NCI-H82 treated with DMSO at 0.1 percent for 48 hours (cell line): ENCODE data around the gene CIB2.
A peak's percentile ranks its signal among the peaks of the same experiment; 100 is the strongest.

ENCODE experiments used
- DNase-seq: peaks from one replicate; lab custom pipeline; 2025; ENCODE audit not compliant: unreplicated experiment; lab: John Stamatoyannopoulos, UW

CIB2 gene

GRCh38 chr15:78149805-78150751 is 18.8 kb upstream of the CIB2 start:
- DNase-seq, result no peak

DNA sequence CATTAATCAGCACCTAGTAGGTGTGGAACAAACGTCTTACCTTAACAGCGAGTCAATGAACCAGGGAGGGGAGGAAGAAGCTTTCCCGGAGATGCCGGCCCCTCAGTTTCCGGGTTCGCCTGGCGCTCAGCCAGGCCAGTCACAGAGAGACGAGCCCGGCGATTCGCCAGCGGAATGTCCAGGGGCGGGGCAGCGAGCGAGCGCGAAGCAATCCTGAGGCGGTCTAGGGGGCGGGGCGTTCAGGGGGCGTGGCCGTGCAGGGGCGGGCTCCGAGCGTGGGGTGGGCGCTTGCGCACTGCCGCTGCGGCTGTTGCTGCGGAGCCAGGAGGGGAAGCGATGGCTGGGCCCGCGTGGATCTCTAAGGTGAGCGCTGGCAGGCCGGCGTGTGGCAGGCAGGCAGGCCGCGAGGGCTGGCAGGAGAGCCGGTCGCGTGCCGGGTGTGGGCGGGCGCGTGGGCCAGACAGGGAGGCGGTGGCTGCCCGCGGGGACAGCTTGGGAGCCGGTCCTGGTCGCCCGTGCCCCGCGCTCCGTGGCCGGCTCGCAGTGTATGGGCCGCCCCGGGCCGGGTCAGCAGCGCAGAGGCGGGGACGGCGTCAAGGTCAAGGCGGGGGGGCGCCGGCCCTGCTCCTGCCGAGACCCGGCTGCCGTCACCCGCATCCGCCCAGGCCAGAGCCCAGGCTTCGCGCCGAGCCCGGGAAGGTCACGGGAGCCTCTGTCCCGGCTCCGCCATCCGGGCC is 18.0 kb upstream of the CIB2 start, which contains the start of gene IDH3A:
IDH3A (plus strand) TSS at position 295 of the 737 bp plus-strand sequence; CDS start at position 337, 42 bp downstream.
- peak; percentile 92 for DNase-seq

DNA sequence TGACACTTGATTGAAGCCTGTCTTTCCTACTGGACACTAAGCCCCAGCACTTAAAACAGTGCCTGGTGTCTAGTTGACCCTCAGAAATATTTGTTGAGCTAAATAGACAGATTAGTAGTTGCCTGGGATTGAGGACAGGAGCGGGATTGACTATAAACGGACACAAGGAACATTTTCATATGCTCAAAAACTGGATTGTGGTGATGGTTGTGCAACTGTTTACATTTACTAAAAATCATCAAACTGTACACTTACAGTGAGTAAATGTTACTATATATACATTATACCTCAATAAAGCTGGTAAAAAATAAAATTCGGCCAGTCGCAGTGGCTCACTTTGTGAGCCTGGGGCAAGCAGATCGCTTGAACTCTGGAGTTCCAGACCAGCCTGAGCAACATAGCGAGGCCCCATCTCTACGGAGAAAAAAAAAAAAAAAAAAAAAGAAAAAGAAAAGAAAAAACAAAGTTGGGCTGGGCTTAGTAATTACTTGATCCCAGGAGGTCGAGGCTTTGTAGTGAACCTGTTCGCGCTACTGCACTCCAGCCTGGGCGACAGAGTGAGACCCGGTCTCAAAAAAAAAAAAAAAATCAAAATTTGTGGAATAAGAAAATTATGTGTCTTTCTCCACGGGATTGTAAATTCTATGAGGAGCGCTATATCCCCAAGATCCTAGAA is 17.3 kb upstream of the CIB2 start:
- no peak for DNase-seq

- no peak for DNase-seq
These were observed 16.3 kb upstream of the CIB2 start for GRCh38 chr15:78147566-78147965.

DNA sequence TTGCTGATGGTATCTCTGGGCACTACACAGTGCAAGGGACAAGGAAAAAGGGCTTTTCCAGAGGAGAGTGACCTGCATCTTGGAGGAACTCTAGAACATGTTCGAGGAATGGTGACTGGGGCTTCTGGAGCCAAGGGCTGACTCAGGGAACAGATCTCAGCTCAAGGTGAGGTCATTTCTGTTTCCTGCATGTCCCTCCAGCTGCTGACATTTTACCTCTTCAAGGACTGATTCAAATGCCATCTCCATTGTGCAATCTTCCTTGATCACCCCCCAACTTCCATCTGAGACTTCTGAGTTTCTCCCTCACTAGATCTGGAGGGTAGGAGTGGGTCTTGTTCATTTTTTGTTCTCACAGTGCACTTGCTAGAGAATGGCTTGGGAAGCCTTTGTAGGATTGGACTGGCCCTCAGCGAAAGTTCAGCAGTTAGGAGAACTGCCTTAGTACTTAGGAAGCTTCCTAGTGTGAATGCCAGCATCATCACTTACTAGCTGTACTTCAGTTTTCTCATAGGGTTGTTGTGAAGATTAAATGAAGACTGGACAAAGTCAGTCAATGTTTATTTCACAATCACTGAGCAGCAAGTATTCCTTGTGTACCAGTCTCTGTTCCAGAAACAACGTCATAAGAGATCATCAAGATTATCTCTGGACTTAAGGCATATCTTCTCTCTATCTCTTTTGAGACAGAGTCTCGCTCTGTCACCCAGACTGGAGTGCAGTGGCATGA is 15.3 kb upstream of the CIB2 start:
- no peak for DNase-seq

- DNase-seq, result no peak
These were observed 11.1 kb upstream of the CIB2 start for GRCh38 chr15:78142332-78142731.

DNA sequence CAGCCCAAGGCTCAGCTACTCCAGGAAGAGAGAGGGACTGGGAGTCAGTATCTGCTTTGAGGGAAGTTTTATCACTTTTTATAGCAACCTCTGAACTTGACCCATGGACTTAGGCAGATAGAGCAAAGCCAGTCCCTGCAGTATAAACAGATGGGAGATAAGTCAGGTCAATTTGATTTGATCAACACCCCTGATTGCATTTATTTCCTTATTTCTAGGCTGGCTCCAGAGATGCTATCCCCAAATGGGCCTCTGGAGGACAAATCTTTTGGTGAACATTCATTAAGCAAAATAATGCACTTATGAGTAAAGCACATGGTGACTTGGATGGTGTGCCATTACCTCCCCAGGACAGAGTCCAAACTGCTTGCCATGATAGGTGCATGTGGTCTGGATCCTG is 9.0 kb upstream of the CIB2 start:
- DNase-seq, result no peak

DNA sequence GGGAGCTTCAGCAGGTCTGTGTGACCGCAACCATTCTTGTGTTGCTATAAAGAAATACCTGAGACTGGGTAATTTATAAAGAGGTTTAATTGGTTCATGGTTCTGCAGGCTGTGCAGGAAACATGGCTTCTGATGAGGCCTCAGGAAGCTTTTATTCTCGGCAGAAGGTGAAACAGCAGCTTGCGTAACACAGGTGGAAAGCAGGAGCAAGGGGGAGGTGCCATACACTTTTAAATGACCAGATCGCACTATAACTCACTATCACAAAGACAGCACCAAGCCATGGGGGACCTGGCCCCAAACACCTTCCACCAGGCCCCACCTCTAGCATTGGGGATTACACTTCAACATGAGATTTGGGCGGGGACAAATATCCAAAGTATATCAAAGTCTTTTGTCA is 8.3 kb upstream of the CIB2 start:
- no peak for DNase-seq

GRCh38 chr15:78133801-78134200 is 2.6 kb upstream of the CIB2 start:
- DNase-seq, result no peak

DNA sequence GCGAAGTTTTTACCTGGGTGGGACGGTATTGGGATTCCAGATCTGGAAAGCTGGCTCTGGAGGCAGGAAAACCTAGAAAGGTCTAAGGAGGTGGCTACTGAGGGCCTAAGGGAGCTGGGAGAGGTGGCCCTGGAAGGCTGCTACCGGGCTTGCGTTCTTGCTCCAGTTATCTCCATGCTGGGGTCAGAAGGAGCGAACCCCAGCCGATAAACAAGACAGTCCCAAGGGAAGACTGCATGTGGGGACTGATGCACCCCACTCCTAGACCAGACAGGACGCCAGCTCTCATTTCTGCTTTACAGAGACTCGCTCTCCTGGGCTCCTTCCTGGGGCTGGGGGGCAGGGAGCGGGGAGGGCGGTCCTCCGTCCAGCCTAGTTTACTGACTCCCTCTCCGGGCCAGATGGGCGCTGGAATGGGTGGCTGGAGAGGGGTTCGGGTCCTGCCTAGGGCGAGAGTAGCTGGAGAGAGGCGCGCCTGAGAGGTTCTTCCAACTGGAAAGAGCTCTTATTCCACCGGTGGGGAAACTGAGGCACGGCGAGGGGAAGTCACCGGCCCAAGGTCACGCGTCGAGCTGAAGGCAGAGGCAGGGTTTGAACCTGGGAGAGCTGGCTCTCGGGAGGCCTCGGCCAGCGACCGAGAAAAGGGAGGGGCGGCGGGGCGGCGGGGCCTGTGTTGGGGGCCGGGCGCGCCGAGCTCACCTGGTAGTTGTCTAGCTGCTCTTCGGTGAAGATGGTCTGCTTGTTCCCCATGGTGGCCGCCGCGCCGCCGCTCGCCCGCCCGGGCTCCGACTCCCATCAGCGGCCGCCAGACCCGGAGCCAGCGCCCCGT is 565 bp downstream of the CIB2 start:
- no peak for DNase-seq

DNA sequence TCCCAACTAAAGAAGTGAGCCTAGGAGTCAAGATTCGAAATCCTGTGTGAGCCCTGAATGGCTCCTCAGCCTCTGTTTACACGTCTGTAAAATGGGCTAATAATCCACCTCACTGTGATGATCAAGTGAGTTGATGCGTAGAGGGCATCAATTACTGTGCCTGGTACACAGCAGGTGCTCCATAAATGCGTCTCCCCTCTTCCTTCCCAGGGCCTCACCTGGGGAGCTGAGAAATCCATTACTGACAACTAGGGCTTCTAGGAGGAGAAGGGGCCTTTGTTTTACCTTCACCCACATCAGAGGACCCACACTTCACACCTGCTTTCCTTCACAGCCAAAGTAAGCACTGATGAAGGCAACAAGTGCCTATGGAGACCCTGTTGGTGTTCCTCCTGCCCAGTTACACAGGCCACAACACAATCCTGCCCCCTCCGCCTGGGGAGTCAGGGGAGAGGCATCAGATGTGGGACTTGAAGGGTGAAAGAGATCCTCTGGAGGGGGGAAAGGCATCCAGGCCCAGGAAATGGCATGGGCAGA is 1.4 kb downstream of the CIB2 start:
- DNase-seq, result no peak

- DNase-seq, result no peak
These were observed 2.0 kb downstream of the CIB2 start for GRCh38 chr15:78129077-78129750.

- DNase-seq, result no peak
These were observed 3.4 kb downstream of the CIB2 start for GRCh38 chr15:78127882-78128281.

DNA sequence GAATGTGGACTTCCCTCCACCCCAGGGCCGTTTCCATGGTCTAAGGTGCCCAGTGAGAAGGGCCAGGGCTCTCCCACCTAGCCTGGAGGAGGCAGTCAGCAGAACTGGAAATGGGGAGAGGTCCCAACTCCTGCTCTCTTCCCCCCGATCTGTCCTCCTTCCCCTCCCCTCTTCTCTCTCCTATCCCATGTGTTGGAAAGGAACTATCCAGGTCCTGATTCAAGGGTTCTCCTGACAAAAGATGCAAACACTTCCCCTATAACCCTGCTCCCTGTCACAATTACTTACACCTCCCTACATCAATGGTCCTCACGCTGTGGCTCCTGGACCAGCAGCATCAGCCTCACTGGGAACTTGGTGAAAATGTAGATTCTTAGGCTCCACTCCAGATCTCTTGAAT is 6.0 kb downstream of the CIB2 start:
- DNase-seq, result no peak

GRCh38 chr15:78120523-78120922 is 10.7 kb downstream of the CIB2 start:
- DNase-seq, result peak; percentile 72

DNA sequence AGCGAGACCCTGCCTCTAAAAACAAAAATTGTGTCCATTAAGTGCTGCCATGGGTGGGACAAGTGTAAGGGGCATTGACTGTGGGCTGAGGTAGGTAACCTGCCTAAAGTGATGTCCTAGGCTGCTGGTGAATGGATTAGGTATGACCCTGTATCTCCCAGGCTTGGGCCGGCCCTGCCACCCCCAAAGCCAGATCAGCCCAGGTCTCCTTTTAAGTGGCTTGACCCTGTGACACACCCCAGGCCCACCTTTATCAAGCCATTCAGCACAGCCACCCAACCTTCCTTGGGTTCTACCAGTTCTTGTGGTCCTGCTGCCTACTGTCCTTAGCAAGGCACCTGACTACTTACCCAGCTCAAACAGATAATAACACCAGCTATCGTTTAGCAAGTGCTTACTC is 18.7 kb downstream of the CIB2 start:
- DNase-seq, result no peak

GRCh38 chr15:78111788-78112187 is 19.5 kb downstream of the CIB2 start:
- no peak for DNase-seq

DNA sequence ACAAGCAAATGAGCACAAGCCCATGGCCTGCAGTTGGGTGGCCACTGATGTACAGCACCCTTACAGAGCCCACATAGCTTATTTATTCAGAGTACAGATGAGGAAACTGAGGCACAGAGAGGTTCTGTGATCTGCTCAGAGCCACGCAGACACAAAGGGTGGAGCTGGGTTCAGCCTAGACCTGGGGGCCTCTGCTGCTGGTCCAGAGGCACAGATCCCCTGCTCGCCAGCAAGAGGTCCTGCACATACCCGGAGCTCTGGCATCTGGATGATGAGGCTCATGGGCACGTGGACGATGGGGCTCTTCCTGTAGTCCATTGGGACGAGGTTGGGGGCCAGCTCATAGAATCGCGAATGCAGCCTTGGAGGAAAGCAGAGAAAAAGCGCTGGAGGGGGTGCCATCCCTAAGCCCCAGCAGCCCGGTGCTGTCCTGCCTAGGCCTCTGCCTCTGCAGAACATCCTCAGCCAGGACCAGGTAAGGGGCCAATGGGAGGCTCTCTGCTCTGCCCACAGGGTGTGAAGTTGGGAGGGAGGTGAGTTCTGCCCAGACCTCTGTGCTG is 20.2 kb downstream of the CIB2 start:
- no peak for DNase-seq

DNA sequence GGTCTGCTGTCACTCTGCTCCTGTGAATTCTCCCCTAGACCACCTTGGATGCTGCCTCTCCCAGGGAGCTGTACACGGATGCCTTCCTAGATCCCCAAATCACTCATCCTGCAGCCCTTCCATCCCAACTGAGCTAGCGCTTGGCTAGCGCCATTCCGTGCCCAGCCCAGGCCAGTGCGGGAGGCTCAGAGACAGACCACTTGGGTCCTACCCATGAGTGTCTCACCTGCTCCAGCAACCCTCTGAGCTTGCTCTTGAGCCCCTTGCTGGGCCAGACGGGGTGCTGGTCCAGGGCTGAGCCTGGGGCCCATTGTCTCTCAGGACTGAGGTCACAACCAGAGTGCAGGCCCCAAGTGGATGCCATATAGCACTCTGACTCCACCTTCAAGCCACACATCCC is 21.1 kb downstream of the CIB2 start:
- DNase-seq, result no peak
